ENCODE results near the gene STXBP5. TPM values are rescaled to one million over a fixed set of nuclear protein-coding genes. Genes with fewer than 3 reads are reported as not detected.

Gene STXBP5
- polyA plus RNA-seq, 1 donor (not counting 4 experiments of a cell fraction or from before 2014, with no cell fraction given): 19.4 TPM

- dilution Hi-C loops (cut with MboI; ENCODE audit: extremely low pct_ligation_motif_present, low sequenced_read_pairs): no loop called here
These were observed 19.0 kb upstream of the STXBP5 start for GRCh38 chr6:147185216-147185615.

GRCh38 chr6:147190556-147190955 is 13.7 kb upstream of the STXBP5 start:
- TF ChIP-seq, protein P1, sequence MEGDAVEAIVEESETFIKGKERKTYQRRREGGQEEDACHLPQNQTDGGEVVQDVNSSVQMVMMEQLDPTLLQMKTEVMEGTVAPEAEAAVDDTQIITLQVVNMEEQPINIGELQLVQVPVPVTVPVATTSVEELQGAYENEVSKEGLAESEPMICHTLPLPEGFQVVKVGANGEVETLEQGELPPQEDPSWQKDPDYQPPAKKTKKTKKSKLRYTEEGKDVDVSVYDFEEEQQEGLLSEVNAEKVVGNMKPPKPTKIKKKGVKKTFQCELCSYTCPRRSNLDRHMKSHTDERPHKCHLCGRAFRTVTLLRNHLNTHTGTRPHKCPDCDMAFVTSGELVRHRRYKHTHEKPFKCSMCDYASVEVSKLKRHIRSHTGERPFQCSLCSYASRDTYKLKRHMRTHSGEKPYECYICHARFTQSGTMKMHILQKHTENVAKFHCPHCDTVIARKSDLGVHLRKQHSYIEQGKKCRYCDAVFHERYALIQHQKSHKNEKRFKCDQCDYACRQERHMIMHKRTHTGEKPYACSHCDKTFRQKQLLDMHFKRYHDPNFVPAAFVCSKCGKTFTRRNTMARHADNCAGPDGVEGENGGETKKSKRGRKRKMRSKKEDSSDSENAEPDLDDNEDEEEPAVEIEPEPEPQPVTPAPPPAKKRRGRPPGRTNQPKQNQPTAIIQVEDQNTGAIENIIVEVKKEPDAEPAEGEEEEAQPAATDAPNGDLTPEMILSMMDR (optimal IDR thresholded peaks at IDR 0.05 in 1 of 3, IDR thresholded peaks at IDR 0.05 in 1 of 3, conservative IDR thresholded peaks at IDR 0.05 in 1 of 3; ENCODE audit: extremely low read depth in 1 of 3, insufficient read depth in 2 of 3, low read length in 3 of 3): no peak
- no peak for TF ChIP-seq EZH2 (IDR thresholded peaks at IDR 0.05; ENCODE audit: low read length)
- H3K4me2 ChIP-seq (ENCODE audit: control insufficient read depth, extremely low read depth, insufficient read depth, low read depth, low read length): no peak overlapping the region
- no peaks in the 10 kb centered on the region for H3K27me3 ChIP-seq (ENCODE audit: control insufficient read depth, extremely low read depth, insufficient read depth, low read length)
- H3K4me3 ChIP-seq (ENCODE audit: control insufficient read depth in 2 of 3, extremely low read depth in 1 of 3, insufficient read depth in 2 of 3, low read depth in 1 of 3, low read length in 3 of 3): no peak overlapping the region
- H3K9me3 ChIP-seq (ENCODE audit: control insufficient read depth, low read depth, low read length): no peaks in the 10 kb centered on the region
- no peaks in the 10 kb centered on the region for H4K20me1 ChIP-seq (ENCODE audit: control insufficient read depth, extremely low read depth, insufficient read depth, low read length)
- H2AFZ ChIP-seq (ENCODE audit: control insufficient read depth, low read length): no peak overlapping the region
- FAIRE-seq (no peak), DNase-seq (ENCODE audit: low read depth, low spot score) (no peak)
- dilution Hi-C loops (cut with MboI; ENCODE audit: extremely low pct_ligation_motif_present, low sequenced_read_pairs): no loop called here
- H3K36me3 ChIP-seq (ENCODE audit: control insufficient read depth in 2 of 2, extremely low read depth in 1 of 2, insufficient read depth in 2 of 2, low read length in 2 of 2): no peaks in the 10 kb centered on the region
- no peak overlapping the region for H3K9ac ChIP-seq (ENCODE audit: control insufficient read depth, extremely low read depth, insufficient read depth, low read length)
- no peaks in the 10 kb centered on the region for H3K79me2 ChIP-seq (ENCODE audit: control insufficient read depth, insufficient read depth, low read length)
- H3K27ac ChIP-seq (ENCODE audit: control insufficient read depth, insufficient read depth, low read length): no peak overlapping the region
- H3K9me1 ChIP-seq (ENCODE audit: control insufficient read depth, extremely low read depth, insufficient read depth, low read length): no peaks in the 10 kb centered on the region
- H3K4me1 ChIP-seq (ENCODE audit: control insufficient read depth, extremely low read depth, insufficient read depth, low read length): no peaks in the 10 kb centered on the region

More at GRCh38 chr6:147185216-147185615, 19.0 kb upstream of the STXBP5 start:
- no peak overlapping the region for H2AFZ ChIP-seq (ENCODE audit: control insufficient read depth, low read length)
- DNase-seq (ENCODE audit: low read depth, low spot score) (no peak), FAIRE-seq (no peak)
- H3K79me2 ChIP-seq (ENCODE audit: control insufficient read depth, insufficient read depth, low read length): no peaks in the 10 kb centered on the region
- H3K4me3 ChIP-seq (ENCODE audit: control insufficient read depth in 2 of 3, extremely low read depth in 1 of 3, insufficient read depth in 2 of 3, low read depth in 1 of 3, low read length in 3 of 3): no peak overlapping the region
- no peaks in the 10 kb centered on the region for H4K20me1 ChIP-seq (ENCODE audit: control insufficient read depth, extremely low read depth, insufficient read depth, low read length)
- no peak overlapping the region for H3K9ac ChIP-seq (ENCODE audit: control insufficient read depth, extremely low read depth, insufficient read depth, low read length)
- H3K9me3 ChIP-seq (ENCODE audit: control insufficient read depth, low read depth, low read length): no peaks in the 10 kb centered on the region
- H3K36me3 ChIP-seq (ENCODE audit: control insufficient read depth in 2 of 2, extremely low read depth in 1 of 2, insufficient read depth in 2 of 2, low read length in 2 of 2): no peaks in the 10 kb centered on the region
- no peaks in the 10 kb centered on the region for H3K9me1 ChIP-seq (ENCODE audit: control insufficient read depth, extremely low read depth, insufficient read depth, low read length)
- H3K4me2 ChIP-seq (ENCODE audit: control insufficient read depth, extremely low read depth, insufficient read depth, low read depth, low read length): no peak overlapping the region
- no peaks in the 10 kb centered on the region for H3K27me3 ChIP-seq (ENCODE audit: control insufficient read depth, extremely low read depth, insufficient read depth, low read length)
- no peak for TF ChIP-seq EZH2 (IDR thresholded peaks at IDR 0.05; ENCODE audit: low read length)
- TF ChIP-seq, protein P1 (optimal IDR thresholded peaks at IDR 0.05 in 1 of 3, IDR thresholded peaks at IDR 0.05 in 1 of 3, conservative IDR thresholded peaks at IDR 0.05 in 1 of 3; ENCODE audit: extremely low read depth in 1 of 3, insufficient read depth in 2 of 3, low read length in 3 of 3): no peak
- no peaks in the 10 kb centered on the region for H3K4me1 ChIP-seq (ENCODE audit: control insufficient read depth, extremely low read depth, insufficient read depth, low read length)
- no peak overlapping the region for H3K27ac ChIP-seq (ENCODE audit: control insufficient read depth, insufficient read depth, low read length)
